HL-60/S4 treated with retinoic acid at 250 ng/mL for 4 days and 3 days (cell line): Measurements from ENCODE around the gene PYGM.
"Not testable (repeated sequence)": the region's sequence is repeated elsewhere in the genome, so short reads cannot be mapped to it uniquely, and the experiment has no call there.

Experiments used
- in situ Hi-C: fragments of 300-500 bp; cut with MboI; formaldehyde crosslinking; loops from 2 replicates; pipeline ENCODE4 v1.7.0; 2022; ENCODE audit warnings: low sequenced_read_pairs

The PYGM gene

DNA sequence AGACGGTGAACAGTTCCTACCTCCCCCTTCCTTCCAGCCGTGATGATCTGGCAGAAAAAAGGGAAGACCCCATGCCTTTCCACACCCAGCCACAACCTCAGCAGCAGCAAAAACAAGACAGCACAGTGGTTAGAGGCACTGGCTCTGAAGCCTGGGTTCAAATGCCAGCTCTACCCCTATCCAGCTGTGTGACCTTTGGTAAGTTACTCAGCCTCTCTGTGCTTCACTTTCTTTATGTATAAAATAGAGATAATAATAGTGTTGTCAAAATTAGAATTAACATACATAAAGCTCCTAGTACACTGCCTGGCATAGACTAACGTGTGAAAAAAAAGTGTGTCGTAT is 41.0 kb downstream of the PYGM start:
- in situ Hi-C loops: no loop called here

- in situ Hi-C loops: no loop called here
Observed at GRCh38 chr11:64718084-64718779, 41.5 kb downstream of the PYGM start.

GRCh38 chr11:64717268-64717578 is 42.6 kb downstream of the PYGM start:
- in situ Hi-C loops: no loop called here

DNA sequence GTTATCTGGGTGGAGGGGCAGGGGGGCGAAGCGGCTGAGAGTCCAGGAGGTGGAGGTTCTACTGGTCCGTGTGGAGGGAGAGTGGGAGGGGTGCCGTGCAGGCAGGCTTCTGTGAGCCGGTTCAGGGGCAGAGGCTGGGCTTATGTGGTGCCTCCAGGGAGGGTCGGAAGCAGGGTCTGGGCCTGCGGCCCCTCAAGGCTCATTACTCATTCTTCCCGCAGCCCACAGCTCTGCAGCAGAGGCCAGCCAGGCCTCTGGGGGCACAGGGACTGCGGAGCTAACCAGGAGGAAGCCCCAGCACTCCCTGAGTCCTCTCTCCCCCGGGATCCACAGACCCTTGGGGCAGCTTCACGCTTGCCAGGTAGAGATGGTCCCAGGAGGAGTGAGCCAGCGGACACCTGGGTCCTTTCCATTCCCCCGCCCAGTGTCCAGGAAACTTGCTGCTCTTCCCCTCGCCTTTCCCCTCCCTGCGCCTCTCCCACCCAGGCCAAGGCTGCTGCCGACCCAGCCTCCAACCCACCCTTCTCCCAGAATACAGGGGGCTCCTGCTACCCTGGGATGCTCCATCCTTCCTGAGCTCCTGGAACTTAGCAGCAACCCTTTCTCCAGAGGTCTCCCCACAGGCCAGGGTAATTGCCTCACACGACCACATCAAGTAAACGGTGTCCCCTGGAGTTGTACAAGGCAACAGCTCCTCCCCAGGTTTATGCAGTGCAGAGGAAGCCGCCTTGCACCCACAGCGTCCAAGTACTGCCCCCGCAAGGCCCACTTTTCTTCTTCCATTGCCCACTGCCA is 43.1 kb downstream of the PYGM start:
- in situ Hi-C loops: no loop called here

DNA sequence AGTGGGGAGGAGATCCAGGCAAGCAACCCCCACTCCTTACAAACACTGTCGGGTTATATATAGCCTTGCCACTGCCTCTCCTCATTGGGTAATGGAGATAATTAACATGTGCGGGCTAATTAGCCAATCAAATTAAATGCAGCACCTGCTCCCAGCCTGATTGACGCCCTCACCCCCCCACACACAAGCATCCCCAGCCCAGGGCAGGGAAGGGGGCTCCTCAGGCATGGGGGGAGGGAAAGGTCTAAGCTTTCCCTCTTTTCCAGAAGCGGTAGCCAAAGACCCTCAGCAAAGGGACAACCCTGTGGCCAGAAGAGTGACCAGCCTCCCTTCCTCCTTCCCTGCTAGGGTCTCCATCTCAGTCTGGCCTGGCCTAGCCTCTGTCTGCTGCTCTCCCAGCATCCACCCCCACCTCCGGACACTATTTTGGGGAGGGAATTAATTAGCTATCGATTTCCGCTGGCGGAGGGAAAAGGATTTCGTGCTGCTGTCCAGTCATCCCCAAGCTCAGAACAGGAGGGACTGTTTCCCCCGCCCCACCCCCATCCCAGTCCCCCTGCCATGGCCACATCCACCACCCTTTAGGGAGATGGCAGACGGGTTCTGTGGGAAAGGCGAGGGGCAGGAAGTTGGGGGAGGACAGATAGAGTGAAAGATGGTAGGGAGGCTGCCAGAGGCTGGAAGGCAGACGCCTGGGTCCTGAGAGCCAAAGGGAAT is 43.9 kb downstream of the PYGM start:
- in situ Hi-C loops: no loop called here

- in situ Hi-C loops: no loop called here
Observed at GRCh38 chr11:64715110-64715509, 44.7 kb downstream of the PYGM start.

DNA sequence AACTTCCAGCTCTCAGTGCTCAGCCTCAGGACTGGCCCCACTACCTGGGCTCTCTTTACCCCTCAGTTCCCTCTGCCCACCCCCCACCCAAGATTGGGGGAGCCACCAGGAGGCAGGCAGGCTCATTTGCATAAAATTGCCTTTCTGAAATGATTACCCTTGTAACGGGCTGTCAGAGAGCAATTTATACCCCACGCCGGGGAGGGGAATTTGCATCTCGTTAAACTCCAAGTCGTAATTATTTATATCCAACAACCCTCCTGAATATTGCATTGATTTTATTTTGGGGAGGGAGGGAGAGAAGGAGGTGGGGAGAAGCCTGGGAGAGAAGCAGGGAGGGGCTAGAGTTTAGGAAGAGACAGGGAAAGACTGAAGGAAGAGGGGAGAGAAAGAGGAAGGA is 45.1 kb downstream of the PYGM start:
- in situ Hi-C loops: no loop called here

GRCh38 chr11:64713781-64714363 is 45.9 kb downstream of the PYGM start:
- in situ Hi-C loops: no loop called here

GRCh38 chr11:64713016-64713707 is 46.6 kb downstream of the PYGM start:
- in situ Hi-C loops: no loop called here

DNA sequence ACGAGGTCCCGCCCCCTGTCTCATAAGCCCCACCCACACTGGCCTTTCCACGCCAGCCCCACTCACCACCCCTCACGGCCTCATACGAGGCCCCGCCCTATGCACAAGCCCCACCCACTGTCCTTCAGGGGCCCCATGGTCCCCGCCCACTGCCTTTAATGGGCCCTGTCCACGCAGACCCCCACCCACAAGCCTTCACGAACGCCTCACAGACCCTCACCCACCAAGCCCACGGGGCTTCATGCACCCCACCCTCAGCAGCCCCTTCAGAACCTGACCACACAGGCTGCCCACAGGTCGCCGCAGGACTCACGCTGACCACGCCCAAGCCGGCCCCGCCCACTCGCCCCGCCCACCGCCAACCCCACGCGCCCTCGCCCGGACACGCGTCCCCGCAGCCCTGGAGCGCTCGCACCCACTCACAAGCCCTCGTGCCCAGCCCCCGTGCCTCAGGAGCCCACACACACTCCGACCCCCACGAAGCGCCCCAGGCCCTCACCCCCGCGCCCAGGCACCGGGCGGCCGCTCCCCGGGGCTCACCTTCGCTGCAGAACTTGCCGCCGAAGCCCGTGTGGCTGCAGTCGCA is 47.3 kb downstream of the PYGM start:
- in situ Hi-C loops: no loop called here

GRCh38 chr11:64711956-64712362 is 47.8 kb downstream of the PYGM start:
- in situ Hi-C loops: no loop called here

- in situ Hi-C loops: no loop called here
Observed at GRCh38 chr11:64711138-64711955, 48.4 kb downstream of the PYGM start.

DNA sequence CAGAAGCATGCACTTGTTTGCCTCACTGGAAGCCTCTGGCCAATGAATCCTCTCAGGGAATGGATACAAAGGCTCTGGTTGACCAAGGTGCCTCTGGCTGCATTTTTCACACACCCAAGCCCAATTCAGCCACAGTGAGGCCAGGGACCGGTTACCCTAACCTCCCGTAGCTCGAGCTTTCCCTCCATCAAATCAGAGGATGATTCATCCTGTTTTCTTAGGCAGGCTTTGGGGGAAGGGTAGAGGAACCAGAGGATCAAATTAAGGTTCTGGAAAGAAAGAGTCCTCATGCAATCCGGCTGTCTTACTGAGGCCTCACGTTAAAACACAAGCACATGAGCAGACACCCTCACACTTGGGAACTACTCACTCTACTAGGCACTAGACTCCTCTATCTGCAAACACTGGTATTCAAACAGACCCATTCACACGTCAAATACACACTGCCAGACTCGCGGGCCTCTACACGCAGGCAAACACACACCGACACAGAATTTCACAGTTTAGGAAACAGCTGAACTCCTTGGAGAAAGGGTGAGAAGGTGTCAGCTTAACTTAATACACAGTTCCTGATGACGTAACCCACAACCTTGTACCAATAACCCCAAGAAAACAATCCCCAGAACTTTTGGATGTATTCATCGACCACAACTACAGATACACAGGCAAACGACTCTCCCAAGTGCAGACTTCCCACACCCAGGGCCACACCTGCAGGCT is 49.2 kb downstream of the PYGM start:
- in situ Hi-C loops: no loop called here

- in situ Hi-C loops: no loop called here
Observed at GRCh38 chr11:64705501-64705900, 54.3 kb downstream of the PYGM start.

DNA sequence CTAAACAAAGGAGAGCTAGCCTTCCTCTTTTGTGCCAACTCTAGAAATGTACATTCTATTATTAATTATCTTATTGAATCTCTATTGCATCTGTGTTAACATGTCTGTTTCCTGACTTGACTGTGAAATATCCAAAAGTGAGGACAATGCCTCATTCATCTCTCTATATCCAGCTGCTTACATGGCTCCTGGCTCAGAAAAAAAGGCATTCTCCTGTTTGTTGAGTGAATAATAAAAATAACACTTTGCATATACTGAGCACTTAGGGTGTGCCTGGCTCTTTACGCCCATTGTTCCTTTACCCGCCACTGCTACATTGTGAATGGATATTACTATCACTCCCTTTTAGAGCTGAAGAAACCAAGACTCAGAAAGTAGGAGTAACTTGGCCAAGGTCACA is 56.7 kb downstream of the PYGM start:
- in situ Hi-C loops: no loop called here

DNA sequence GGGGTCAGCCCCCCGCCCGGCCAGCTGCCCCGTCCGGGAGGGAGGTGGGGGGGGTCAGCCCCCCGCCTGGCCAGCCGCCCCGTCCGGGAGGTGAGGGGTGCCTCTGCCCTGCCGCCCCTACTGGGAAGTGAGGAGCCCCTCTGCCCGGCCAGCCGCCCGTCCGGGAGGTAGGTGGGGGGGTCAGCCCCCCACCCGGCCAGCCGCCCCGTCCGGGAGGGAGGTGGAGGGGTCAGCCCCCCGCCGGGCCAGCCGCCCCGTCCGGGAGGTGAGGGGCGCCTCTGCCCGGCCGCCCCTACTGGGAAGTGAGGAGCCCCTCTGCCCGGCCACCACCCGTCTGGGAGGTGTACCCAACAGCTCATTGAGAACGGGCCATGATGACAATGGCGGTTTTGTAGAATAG is 57.8 kb downstream of the PYGM start:
- in situ Hi-C loops: not testable (repeated sequence)

- in situ Hi-C loops: no loop called here
Observed at GRCh38 chr11:64698427-64698826, 61.3 kb downstream of the PYGM start.

DNA sequence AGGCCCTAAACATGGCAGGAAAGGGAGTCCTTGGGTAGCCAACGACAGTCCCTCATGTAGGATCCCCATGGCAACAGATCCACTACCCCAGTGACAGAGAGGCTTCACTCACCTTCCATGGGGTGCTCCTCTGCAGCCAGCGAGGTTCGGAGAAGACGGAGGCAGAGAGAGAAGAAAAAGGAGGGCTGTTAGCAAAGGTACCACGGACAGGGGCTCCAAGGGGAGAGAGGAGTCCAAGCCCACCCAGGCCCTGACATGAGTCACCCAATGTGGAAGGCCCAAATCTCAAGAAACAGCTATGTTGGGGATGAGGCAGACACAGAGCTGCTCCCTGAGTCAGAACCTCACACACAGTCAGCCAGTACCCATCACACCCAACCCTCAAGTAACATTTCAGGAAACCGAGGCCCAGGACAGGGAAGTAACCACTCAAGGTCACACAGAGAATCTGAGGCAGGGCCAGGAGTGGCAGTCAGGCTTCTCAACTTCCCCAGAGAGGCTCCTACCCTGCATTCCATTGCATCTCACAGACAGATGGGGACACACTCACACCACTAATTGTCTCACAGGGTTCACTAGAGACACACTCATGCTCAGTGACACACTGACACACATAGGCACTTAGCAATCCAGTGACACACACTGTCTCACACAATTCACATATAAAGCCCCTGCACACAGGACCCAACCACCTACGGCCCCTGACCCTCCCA is 62.0 kb downstream of the PYGM start:
- in situ Hi-C loops: no loop called here
